ENCODE measurements around the gene SMCO4. TPM values are rescaled to one million over a fixed set of nuclear protein-coding genes. Genes with fewer than 3 reads are reported as not detected.

SMCO4 gene
- total and polyA plus RNA-seq, 2 experiments from 2014 or later = 36.1 to 60.9 TPM

GRCh38 chr11:93545566-93545965 lies 2.4 kb upstream of the SMCO4 start:
- no peak for DNase-seq (ENCODE audit: low spot score)
- TF ChIP-seq EZH2phosphoT487 (IDR thresholded peaks at IDR 0.05; ENCODE audit: low read depth, severe bottlenecking, unreplicated experiment) (no peak), EZH2 (IDR thresholded peaks at IDR 0.05; ENCODE audit: borderline replicate concordance) (no peak), CTCF (IDR thresholded peaks at IDR 0.05; ENCODE audit: poor library complexity) (no peak)
- no peaks in the 10 kb centered on the region for H3K9me3 ChIP-seq (ENCODE audit: low read depth)
- no peaks in the 10 kb centered on the region for H3K27me3 ChIP-seq
- no peak overlapping the region for H3K4me2 ChIP-seq
- peaks cover 9% of the 10 kb centered on the region for H3K79me2 ChIP-seq
- 68% methylated on average over 2 of the region's 2 CpGs for WGBS (ENCODE audit: low lambda C conversion rate, missing lambda C conversion rate)
- no peak overlapping the region for H2AFZ ChIP-seq
- H3K27ac ChIP-seq = no peak overlapping the region
- H3K36me3 ChIP-seq (replicated peaks; ENCODE audit: insufficient read depth, low read depth) = no peaks in the 10 kb centered on the region
- no peaks in the 10 kb centered on the region for H3K9me2 ChIP-seq (replicated peaks; ENCODE audit: insufficient read depth)
- H3K4me1 ChIP-seq (ENCODE audit: insufficient read depth) = peaks cover 5% of the 10 kb centered on the region
- no peak overlapping the region for H3K4me3 ChIP-seq
- H4K20me1 ChIP-seq (ENCODE audit: insufficient read depth, poor library complexity, severe bottlenecking) = no peaks in the 10 kb centered on the region

GRCh38 chr11:93542811-93543229 lies 371 bp downstream of the SMCO4 start:
- no peak for DNase-seq (ENCODE audit: low spot score)
- peak overlapping the region; percentile 95 for H3K27ac ChIP-seq
- H3K4me2 ChIP-seq = peak overlapping the region; percentile 94
- 10% methylated on average over 2 of the region's 59 CpGs for WGBS (ENCODE audit: low lambda C conversion rate, missing lambda C conversion rate)
- H3K36me3 ChIP-seq (replicated peaks; ENCODE audit: insufficient read depth, low read depth) = no peaks in the 10 kb centered on the region
- H3K9me2 ChIP-seq (replicated peaks; ENCODE audit: insufficient read depth) = no peaks in the 10 kb centered on the region
- no peaks in the 10 kb centered on the region for H3K9me3 ChIP-seq (ENCODE audit: low read depth)
- peak overlapping the region; percentile 96 for H3K4me3 ChIP-seq
- no peaks in the 10 kb centered on the region for H4K20me1 ChIP-seq (ENCODE audit: insufficient read depth, poor library complexity, severe bottlenecking)
- H3K4me1 ChIP-seq (ENCODE audit: insufficient read depth) = peaks cover 7% of the 10 kb centered on the region
- peaks cover 36% of the 10 kb centered on the region for H3K79me2 ChIP-seq
- TF ChIP-seq EZH2 (IDR thresholded peaks at IDR 0.05; ENCODE audit: borderline replicate concordance) (no peak), CTCF (IDR thresholded peaks at IDR 0.05; ENCODE audit: poor library complexity) (no peak), EZH2phosphoT487 (IDR thresholded peaks at IDR 0.05; ENCODE audit: low read depth, severe bottlenecking, unreplicated experiment) (no peak)
- H2AFZ ChIP-seq = peak overlapping the region; percentile 93
- no peaks in the 10 kb centered on the region for H3K27me3 ChIP-seq

- H3K79me2 ChIP-seq = peaks cover 41% of the 10 kb centered on the region
- H4K20me1 ChIP-seq (ENCODE audit: insufficient read depth, poor library complexity, severe bottlenecking) = no peaks in the 10 kb centered on the region
- peak; percentile 63 for DNase-seq (ENCODE audit: low spot score)
- no peaks in the 10 kb centered on the region for H3K36me3 ChIP-seq (replicated peaks; ENCODE audit: insufficient read depth, low read depth)
- H3K27ac ChIP-seq = peak overlapping the region; percentile 95
- peak overlapping the region; percentile 93 for H2AFZ ChIP-seq
- no peaks in the 10 kb centered on the region for H3K9me2 ChIP-seq (replicated peaks; ENCODE audit: insufficient read depth)
- TF ChIP-seq EZH2phosphoT487 (IDR thresholded peaks at IDR 0.05; ENCODE audit: low read depth, severe bottlenecking, unreplicated experiment) (no peak), CTCF (IDR thresholded peaks at IDR 0.05; ENCODE audit: poor library complexity) (no peak), EZH2 (IDR thresholded peaks at IDR 0.05; ENCODE audit: borderline replicate concordance) (no peak)
- H3K27me3 ChIP-seq = no peaks in the 10 kb centered on the region
- H3K4me2 ChIP-seq = peak overlapping the region; percentile 94
- 9% methylated on average over 20 of the region's 29 CpGs for WGBS (ENCODE audit: low lambda C conversion rate, missing lambda C conversion rate)
- peaks cover 12% of the 10 kb centered on the region for H3K4me1 ChIP-seq (ENCODE audit: insufficient read depth)
- no peaks in the 10 kb centered on the region for H3K9me3 ChIP-seq (ENCODE audit: low read depth)
- H3K4me3 ChIP-seq = peak overlapping the region; percentile 96
Measured at GRCh38 chr11:93541884-93542810, 1.0 kb downstream of the SMCO4 start.
